Gastroesophageal sphincter (tissue), 4 donors: ENCODE data around the gene PRUNE2. TPM values are rescaled to one million over a fixed set of nuclear protein-coding genes. Genes with fewer than 3 reads are reported as not detected.

Source experiments
- ATAC-seq: fragments of 150-250 bp; one replicate; pipeline ENCODE4 v1.9.1; 2016; ENCODE audit warnings: mild to moderate bottlenecking, moderate library complexity
- H3K27ac ChIP-seq, 4 donors: fragments of 200-600 bp; sonication (generic) in 3 of 4; 1 replicate in 3 of 4; 2 replicates in 1 of 4; pipeline ENCODE4 v1.5.1; 2016 to 2019
- H3K27me3 ChIP-seq: fragments of 200-600 bp; sonication (generic); one replicate; pipeline ENCODE4 v1.5.1; 2019
- H3K36me3 ChIP-seq, 2 donors: fragments of 200-600 bp; sonication (generic); one replicate each; pipeline ENCODE4 v1.5.1; 2019; ENCODE audit warnings: control low read depth in 1 of 2
- H3K4me1 ChIP-seq, 3 donors: fragments of 200-600 bp; sonication (generic); 1 replicate in 2 of 3; 2 replicates in 1 of 3; pipeline ENCODE4 v1.5.1; 2016 to 2019; ENCODE audit warnings: control low read depth in 2 of 3
- H3K4me3 ChIP-seq, 2 donors: fragments of 200-600 bp; sonication (generic); one replicate each; pipeline ENCODE4 v1.5.1; 2019; ENCODE audit warnings: mild to moderate bottlenecking in 1 of 2, moderate library complexity in 1 of 2
- H3K9me3 ChIP-seq, 3 donors: fragments of 200-600 bp; sonication (generic); one replicate each; pipeline ENCODE4 v1.5.1; 2017 to 2019; ENCODE audit warnings: control low read depth in 2 of 3
- CTCF ChIP-seq, 4 experiments: fragments of 200-600 bp in 2 of 4; fragments of 450-650 bp in 2 of 4; sonication (generic) in 1 of 4; IDR thresholded peaks; one replicate each; pipeline ENCODE4 v1.5.1; 2017 to 2019; ENCODE audit warnings: antibody characterized with exemption in 4 of 4, mild to moderate bottlenecking in 2 of 4, moderate library complexity in 2 of 4
- EP300 ChIP-seq: sonication (generic); formaldehyde crosslinking; IDR thresholded peaks from one replicate; pipeline ENCODE4 v1.6.1; 2017; ENCODE audit warnings: antibody characterized with exemption, mild to moderate bottlenecking
- POLR2A ChIP-seq, 2 donors: fragments of 450-650 bp; IDR thresholded peaks; one replicate each; pipeline ENCODE4 v1.6.1; 2017; ENCODE audit warnings: antibody characterized with exemption in 2 of 2, mild to moderate bottlenecking in 2 of 2, moderate library complexity in 1 of 2
- POLR2AphosphoS5 ChIP-seq: sonication (generic); formaldehyde crosslinking; IDR thresholded peaks from one replicate; pipeline ENCODE4 v1.6.1; 2017; ENCODE audit warnings: antibody characterized with exemption
- WGBS, 2 donors: methylation state at CpG; one replicate each; pipeline ENCODE4 v1.1.5; 2018; ENCODE audit warnings: low coverage in 1 of 2; 5-methylcytosine and 5-hydroxymethylcytosine counted together
- total RNA-seq, 4 donors: library from RNA; depleted of rRNA; stranded (reverse); fragments of >200 nt; gene quantifications; one replicate each; pipeline ENCODE4 v1.1.0, GENCODE V29; 2016

Gene PRUNE2
- total RNA-seq, 4 donors from 2014 or later = 561 to 930 (median 763) TPM

GRCh38 chr9:76626141-76626540, 279.8 kb downstream of the PRUNE2 start:
- ATAC-seq = no peak
- H3K9me3 ChIP-seq = no peaks in the 10 kb centered on the region
- no peaks in the 10 kb centered on the region for H3K27me3 ChIP-seq
- TF ChIP-seq EP300 (no peak), POLR2AphosphoS5 (no peak), POLR2A (IDR thresholded peaks at IDR 0.05) (no peak)
- peaks cover 0 to 8% (median 4%) of the 10 kb centered on the region in 3 donors for H3K4me1 ChIP-seq
- no peak overlapping the region for H3K27ac ChIP-seq
- H3K36me3 ChIP-seq = peaks cover 6 to 72% of the 10 kb centered on the region in 2 donors
- no peak overlapping the region for H3K4me3 ChIP-seq
- 50 to 67% methylated on average over 1 of the region's 1 CpG for WGBS, 2 donors

GRCh38 chr9:76624391-76625048, 281.4 kb downstream of the PRUNE2 start:
- H3K4me3 ChIP-seq = no peak overlapping the region
- H3K27me3 ChIP-seq = no peaks in the 10 kb centered on the region
- ATAC-seq = no peak
- peaks cover 4 to 24% (median 7%) of the 10 kb centered on the region in 3 donors for H3K4me1 ChIP-seq
- no peaks in the 10 kb centered on the region for H3K9me3 ChIP-seq
- 73 to 81% methylated on average over 5 of the region's 5 CpGs for WGBS, 2 donors
- H3K36me3 ChIP-seq = peaks cover 6 to 59% of the 10 kb centered on the region in 2 donors
- TF ChIP-seq POLR2AphosphoS5 (no peak), EP300 (no peak), POLR2A (IDR thresholded peaks at IDR 0.05) (no peak), CTCF (IDR thresholded peaks at IDR 0.05) (no peak)
- H3K27ac ChIP-seq = no peak overlapping the region

GRCh38 chr9:76620996-76621395, 284.9 kb downstream of the PRUNE2 start:
- Histone ChIP-seq H3K9me3 (no peaks in the 10 kb centered on the region), H3K4me1 (peaks cover 4 to 24% (median 7%) of the 10 kb centered on the region in 3 donors), H3K27me3 (no peaks in the 10 kb centered on the region), H3K4me3 (no peak overlapping the region), H3K27ac (peak overlapping the region in 1 of 4 donors; percentile 18), H3K36me3 (peaks cover 6 to 26% of the 10 kb centered on the region in 2 donors)
- ATAC-seq = no peak
- WGBS, 2 donors = 17 to 73% methylated on average over 1 to 3 of the region's 3 CpGs
- TF ChIP-seq POLR2A (IDR thresholded peaks at IDR 0.05) = no peak
- no peak for TF ChIP-seq POLR2AphosphoS5
- no peak for TF ChIP-seq EP300
- no peak for TF ChIP-seq CTCF (IDR thresholded peaks at IDR 0.05)

- Histone ChIP-seq H3K27ac (peak overlapping the region in 1 of 4 donors; percentile 13), H3K4me3 (no peak overlapping the region), H3K4me1 (peaks cover 4 to 24% (median 7%) of the 10 kb centered on the region in 3 donors), H3K27me3 (no peaks in the 10 kb centered on the region), H3K36me3 (peaks cover 6 to 24% of the 10 kb centered on the region in 2 donors), H3K9me3 (no peaks in the 10 kb centered on the region)
- WGBS, 2 donors = 30 to 67% methylated on average over 2 to 3 of the region's 3 CpGs
- TF ChIP-seq EP300 (no peak), POLR2A (IDR thresholded peaks at IDR 0.05) (no peak), POLR2AphosphoS5 (no peak)
- ATAC-seq = no peak
These were observed 285.3 kb downstream of the PRUNE2 start for GRCh38 chr9:76620581-76620980.

- H3K27me3 ChIP-seq = no peaks in the 10 kb centered on the region
- no peaks in the 10 kb centered on the region for H3K9me3 ChIP-seq
- no peak overlapping the region for H3K4me3 ChIP-seq
- peaks cover 6 to 16% of the 10 kb centered on the region in 2 donors for H3K36me3 ChIP-seq
- ATAC-seq = peak; percentile 54
- no peak for TF ChIP-seq EP300
- no peak for TF ChIP-seq CTCF (IDR thresholded peaks at IDR 0.05)
- TF ChIP-seq POLR2A (IDR thresholded peaks at IDR 0.05) = no peak
- TF ChIP-seq POLR2AphosphoS5 = no peak
- H3K4me1 ChIP-seq = peaks cover 4 to 24% (median 7%) of the 10 kb centered on the region in 3 donors
- H3K27ac ChIP-seq = peak overlapping the region; percentile 6 to 41 (median 32)
- 40 to 47% methylated on average over 2 of the region's 2 CpGs for WGBS, 2 donors
These were observed 286.3 kb downstream of the PRUNE2 start for GRCh38 chr9:76619640-76620039.

- Histone ChIP-seq H3K27me3 (no peaks in the 10 kb centered on the region), H3K36me3 (peaks cover 4 to 16% of the 10 kb centered on the region in 2 donors), H3K27ac (peak overlapping the region; percentile 6 to 41 (median 32)), H3K4me1 (peaks cover 4 to 24% (median 7%) of the 10 kb centered on the region in 3 donors), H3K4me3 (no peak overlapping the region), H3K9me3 (no peaks in the 10 kb centered on the region)
- no peak for ATAC-seq
- TF ChIP-seq EP300 = no peak
- TF ChIP-seq POLR2A (IDR thresholded peaks at IDR 0.05) = no peak
- TF ChIP-seq POLR2AphosphoS5 = no peak
- no peak for TF ChIP-seq CTCF (IDR thresholded peaks at IDR 0.05)
These were observed 286.7 kb downstream of the PRUNE2 start for GRCh38 chr9:76619197-76619596.
